Measurements from ENCODE around the gene LMO4.

Gene LMO4

GRCh38 chr1:87294633-87295032 lies 34.0 kb upstream of the LMO4 start:
- no peak overlapping the region for H3K4me3 ChIP-seq
- TF ChIP-seq CTCF (IDR thresholded peaks at IDR 0.05), result no peak
- no peak overlapping the region for H3K27ac ChIP-seq
- no peak for DNase-seq (ENCODE audit: low spot score)

- TF ChIP-seq CTCF (IDR thresholded peaks at IDR 0.05), result no peak
- no peak for DNase-seq (ENCODE audit: low spot score)
- Histone ChIP-seq H3K4me3 (no peak overlapping the region), H3K27ac (no peak overlapping the region)
These were observed 33.1 kb upstream of the LMO4 start for GRCh38 chr1:87295445-87296110.

- DNase-seq (ENCODE audit: low spot score), result no peak
- Histone ChIP-seq H3K4me3 (no peak overlapping the region), H3K27ac (no peak overlapping the region)
- TF ChIP-seq CTCF (IDR thresholded peaks at IDR 0.05), result no peak
These were observed 32.5 kb upstream of the LMO4 start for GRCh38 chr1:87296206-87296605.

- no peak for TF ChIP-seq CTCF (IDR thresholded peaks at IDR 0.05)
These were observed 29.0 kb upstream of the LMO4 start for GRCh38 chr1:87299661-87300060.

GRCh38 chr1:87300628-87301027 lies 28.1 kb upstream of the LMO4 start:
- no peak for TF ChIP-seq CTCF (IDR thresholded peaks at IDR 0.05)
- no peak overlapping the region for H3K27ac ChIP-seq
- H3K4me3 ChIP-seq, result no peak overlapping the region
- no peak for DNase-seq (ENCODE audit: low spot score)

More at GRCh38 chr1:87299661-87300060, 29.0 kb upstream of the LMO4 start:
- H3K27ac ChIP-seq, result no peak overlapping the region
- H3K4me3 ChIP-seq, result no peak overlapping the region
- DNase-seq (ENCODE audit: low spot score), result no peak

- no peak overlapping the region for H3K27ac ChIP-seq
- no peak for DNase-seq (ENCODE audit: low spot score)
- no peak for TF ChIP-seq CTCF (IDR thresholded peaks at IDR 0.05)
- H3K4me3 ChIP-seq, result no peak overlapping the region
These were observed 23.5 kb upstream of the LMO4 start for GRCh38 chr1:87305151-87305550.

- no peak overlapping the region for H3K27ac ChIP-seq
- DNase-seq (ENCODE audit: low spot score), result no peak
- TF ChIP-seq CTCF (IDR thresholded peaks at IDR 0.05), result no peak
- H3K4me3 ChIP-seq, result no peak overlapping the region
These were observed 22.9 kb upstream of the LMO4 start for GRCh38 chr1:87305762-87306161.
